ENCODE data around the gene RUFY1.
"Not testable (repeated sequence)": the region's sequence is repeated elsewhere in the genome, so short reads cannot be mapped to it uniquely, and the experiment has no call there.

Gene RUFY1

GRCh38 chr5:179543275-179543674 lies 7.1 kb upstream of the RUFY1 start:
- not testable (repeated sequence) for H4K5ac ChIP-seq (ENCODE audit: low read length); H2BK15ac ChIP-seq (replicated peaks; ENCODE audit: low read depth); H3K18ac ChIP-seq (ENCODE audit: low read length); H2AK5ac ChIP-seq (ENCODE audit: low read length); H2BK120ac ChIP-seq (ENCODE audit: low read depth, low read length); H3K79me1 ChIP-seq (ENCODE audit: low read length); DNase-seq; H2BK5ac ChIP-seq (ENCODE audit: low read length); H3K4me3 ChIP-seq (ENCODE audit: low read length); H3K27me3 ChIP-seq (ENCODE audit: insufficient read depth, low read length, poor library complexity); H3K56ac ChIP-seq (ENCODE audit: low read length); H3K79me2 ChIP-seq (ENCODE audit: control insufficient read depth, insufficient read depth, low read length); H3K27ac ChIP-seq (ENCODE audit: low read depth, low read length); H4K8ac ChIP-seq (ENCODE audit: low read depth, low read length); H3K4me2 ChIP-seq (ENCODE audit: low read length); H3K9ac ChIP-seq (ENCODE audit: low read length); H3K23ac ChIP-seq (ENCODE audit: low read length); H3K36me3 ChIP-seq (ENCODE audit: control insufficient read depth, insufficient read depth, low read length); H3K4me1 ChIP-seq (ENCODE audit: control insufficient read depth, low read depth, low read length); H3K4ac ChIP-seq (ENCODE audit: low read depth, low read length)
- WGBS (ENCODE audit: extremely low coverage, insufficient coverage, low lambda C conversion rate), result no CpG with 5 or more reads among the region's 15 CpGs

GRCh38 chr5:179553006-179553405 lies 2.7 kb downstream of the RUFY1 start:
- no peak for DNase-seq
- Histone ChIP-seq H3K56ac (ENCODE audit: low read length) (peak overlapping the region; percentile 44), H3K27ac (ENCODE audit: low read depth, low read length) (no peak overlapping the region), H3K4me1 (ENCODE audit: control insufficient read depth, low read depth, low read length) (no peaks in the 10 kb centered on the region), H3K4ac (ENCODE audit: low read depth, low read length) (no peak overlapping the region), H3K9ac (ENCODE audit: low read length) (no peak overlapping the region), H2BK120ac (ENCODE audit: low read depth, low read length) (no peak overlapping the region), H2BK5ac (ENCODE audit: low read length) (no peak overlapping the region), H2BK15ac (replicated peaks; ENCODE audit: low read depth) (no peak overlapping the region), H4K8ac (ENCODE audit: low read depth, low read length) (no peak overlapping the region), H3K27me3 (ENCODE audit: insufficient read depth, low read length, poor library complexity) (no peaks in the 10 kb centered on the region), H3K4me2 (ENCODE audit: low read length) (no peak overlapping the region), H4K5ac (ENCODE audit: low read length) (no peak overlapping the region), H3K4me3 (ENCODE audit: low read length) (no peak overlapping the region), H3K23ac (ENCODE audit: low read length) (no peak overlapping the region), H2AK5ac (ENCODE audit: low read length) (no peak overlapping the region), H3K79me1 (ENCODE audit: low read length) (peaks cover 8% of the 10 kb centered on the region), H3K36me3 (ENCODE audit: control insufficient read depth, insufficient read depth, low read length) (no peaks in the 10 kb centered on the region), H3K79me2 (ENCODE audit: control insufficient read depth, insufficient read depth, low read length) (peaks cover 30% of the 10 kb centered on the region), H3K18ac (ENCODE audit: low read length) (no peak overlapping the region)
- WGBS (ENCODE audit: extremely low coverage, insufficient coverage, low lambda C conversion rate), result no CpG with 5 or more reads among the region's 4 CpGs

DNA sequence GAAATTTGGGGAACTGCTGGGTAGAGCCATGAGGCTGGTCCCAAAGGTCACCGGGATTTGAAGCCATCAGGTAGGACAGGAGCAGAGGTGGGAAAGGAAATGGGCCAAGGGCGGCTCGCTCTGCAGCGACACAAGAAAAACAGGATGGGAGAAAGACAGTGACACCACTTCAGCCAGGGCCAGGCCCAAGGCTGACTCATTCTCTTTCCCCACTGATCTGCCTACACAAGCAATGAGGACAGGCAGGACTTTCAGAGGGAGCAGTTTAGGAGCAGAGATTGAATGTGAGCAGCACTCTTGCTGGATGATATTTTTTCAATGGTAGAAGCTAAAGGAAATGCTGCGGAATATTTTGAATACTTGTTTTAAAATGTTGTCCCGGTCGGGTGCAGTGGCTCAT lies 3.5 kb downstream of the RUFY1 start:
- H3K79me2 ChIP-seq (ENCODE audit: control insufficient read depth, insufficient read depth, low read length), result peaks cover 30% of the 10 kb centered on the region
- DNase-seq, result peak; percentile 76
- no peaks in the 10 kb centered on the region for H3K27me3 ChIP-seq (ENCODE audit: insufficient read depth, low read length, poor library complexity)
- H3K4me3 ChIP-seq (ENCODE audit: low read length), result no peak overlapping the region
- no peak overlapping the region for H3K4me2 ChIP-seq (ENCODE audit: low read length)
- H3K4me1 ChIP-seq (ENCODE audit: control insufficient read depth, low read depth, low read length), result no peaks in the 10 kb centered on the region
- H3K56ac ChIP-seq (ENCODE audit: low read length), result peak overlapping the region; percentile 49
- H4K5ac ChIP-seq (ENCODE audit: low read length), result no peak overlapping the region
- no peak overlapping the region for H2AK5ac ChIP-seq (ENCODE audit: low read length)
- H3K4ac ChIP-seq (ENCODE audit: low read depth, low read length), result no peak overlapping the region
- peaks cover 8% of the 10 kb centered on the region for H3K79me1 ChIP-seq (ENCODE audit: low read length)
- no peak overlapping the region for H3K27ac ChIP-seq (ENCODE audit: low read depth, low read length)
- no peak overlapping the region for H3K18ac ChIP-seq (ENCODE audit: low read length)
- WGBS (ENCODE audit: extremely low coverage, insufficient coverage, low lambda C conversion rate), result no CpG with 5 or more reads among the region's 7 CpGs
- no peak overlapping the region for H3K9ac ChIP-seq (ENCODE audit: low read length)
- no peak overlapping the region for H2BK5ac ChIP-seq (ENCODE audit: low read length)
- H4K8ac ChIP-seq (ENCODE audit: low read depth, low read length), result no peak overlapping the region
- H3K23ac ChIP-seq (ENCODE audit: low read length), result no peak overlapping the region
- H3K36me3 ChIP-seq (ENCODE audit: control insufficient read depth, insufficient read depth, low read length), result no peaks in the 10 kb centered on the region
- H2BK120ac ChIP-seq (ENCODE audit: low read depth, low read length), result no peak overlapping the region
- H2BK15ac ChIP-seq (replicated peaks; ENCODE audit: low read depth), result no peak overlapping the region

DNA sequence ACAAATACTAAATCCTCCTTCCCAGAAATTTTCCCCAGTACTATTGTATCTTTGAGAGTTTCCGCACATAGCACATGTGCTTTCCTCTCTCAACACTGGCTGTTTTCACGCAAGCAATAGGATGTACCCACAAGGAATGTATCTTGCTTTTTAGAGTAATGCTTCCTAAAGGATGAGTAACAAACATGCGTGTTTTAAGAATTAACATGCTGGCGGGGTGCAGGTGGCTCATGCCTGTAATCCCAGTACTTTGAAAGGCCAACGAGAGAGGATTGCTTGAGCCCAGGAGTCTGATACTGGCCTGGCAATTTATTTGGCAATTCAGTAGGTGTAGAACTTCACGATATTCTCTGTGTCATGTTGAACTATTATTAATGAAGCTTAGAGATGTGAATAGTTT lies 4.6 kb downstream of the RUFY1 start:
- DNase-seq, result peak; percentile 9
- H2AK5ac ChIP-seq (ENCODE audit: low read length), result no peak overlapping the region
- no peak overlapping the region for H3K4me3 ChIP-seq (ENCODE audit: low read length)
- no CpG with 5 or more reads among the region's 6 CpGs for WGBS (ENCODE audit: extremely low coverage, insufficient coverage, low lambda C conversion rate)
- H3K4me2 ChIP-seq (ENCODE audit: low read length), result no peak overlapping the region
- no peak overlapping the region for H4K8ac ChIP-seq (ENCODE audit: low read depth, low read length)
- H3K36me3 ChIP-seq (ENCODE audit: control insufficient read depth, insufficient read depth, low read length), result no peaks in the 10 kb centered on the region
- H3K4ac ChIP-seq (ENCODE audit: low read depth, low read length), result no peak overlapping the region
- no peak overlapping the region for H2BK15ac ChIP-seq (replicated peaks; ENCODE audit: low read depth)
- no peak overlapping the region for H3K18ac ChIP-seq (ENCODE audit: low read length)
- no peak overlapping the region for H3K23ac ChIP-seq (ENCODE audit: low read length)
- H3K27me3 ChIP-seq (ENCODE audit: insufficient read depth, low read length, poor library complexity), result no peaks in the 10 kb centered on the region
- no peak overlapping the region for H2BK5ac ChIP-seq (ENCODE audit: low read length)
- H3K4me1 ChIP-seq (ENCODE audit: control insufficient read depth, low read depth, low read length), result no peaks in the 10 kb centered on the region
- no peak overlapping the region for H3K56ac ChIP-seq (ENCODE audit: low read length)
- peaks cover 11% of the 10 kb centered on the region for H3K79me1 ChIP-seq (ENCODE audit: low read length)
- no peak overlapping the region for H3K27ac ChIP-seq (ENCODE audit: low read depth, low read length)
- H4K5ac ChIP-seq (ENCODE audit: low read length), result no peak overlapping the region
- no peak overlapping the region for H2BK120ac ChIP-seq (ENCODE audit: low read depth, low read length)
- peaks cover 32% of the 10 kb centered on the region for H3K79me2 ChIP-seq (ENCODE audit: control insufficient read depth, insufficient read depth, low read length)
- H3K9ac ChIP-seq (ENCODE audit: low read length), result no peak overlapping the region

DNA sequence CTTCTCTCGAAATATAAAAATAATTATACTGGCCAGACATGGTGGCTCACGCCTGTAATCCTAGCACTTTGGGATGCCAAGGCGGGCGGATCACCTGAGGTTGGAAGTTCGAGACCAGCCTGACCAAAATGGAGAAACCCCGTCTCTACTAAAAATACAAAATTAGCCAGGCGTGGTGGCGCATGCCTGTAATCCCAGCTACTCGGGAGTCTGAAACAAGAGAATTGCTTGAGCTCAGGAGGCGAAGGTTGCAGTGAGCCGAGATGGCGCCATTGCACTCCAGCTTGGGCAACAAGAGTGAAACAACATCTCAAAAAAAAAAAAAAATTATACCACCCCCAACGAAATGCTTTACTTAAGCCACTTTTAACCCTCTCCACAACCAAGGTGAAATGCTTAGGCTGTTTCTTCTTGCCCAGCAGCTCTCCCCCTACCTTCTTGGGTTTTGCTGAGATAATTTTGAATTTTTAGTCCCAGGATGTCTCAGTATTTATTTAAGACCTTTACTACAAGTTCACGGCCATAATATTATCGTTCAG lies 8.0 kb downstream of the RUFY1 start:
- H2BK120ac ChIP-seq (ENCODE audit: low read depth, low read length); H3K4ac ChIP-seq (ENCODE audit: low read depth, low read length); H3K4me3 ChIP-seq (ENCODE audit: low read length); H3K23ac ChIP-seq (ENCODE audit: low read length); H3K27ac ChIP-seq (ENCODE audit: low read depth, low read length); H3K4me2 ChIP-seq (ENCODE audit: low read length); H2AK5ac ChIP-seq (ENCODE audit: low read length); H4K5ac ChIP-seq (ENCODE audit: low read length); H3K27me3 ChIP-seq (ENCODE audit: insufficient read depth, low read length, poor library complexity); H2BK15ac ChIP-seq (replicated peaks; ENCODE audit: low read depth); H3K4me1 ChIP-seq (ENCODE audit: control insufficient read depth, low read depth, low read length); H3K9ac ChIP-seq (ENCODE audit: low read length); H3K18ac ChIP-seq (ENCODE audit: low read length); H3K36me3 ChIP-seq (ENCODE audit: control insufficient read depth, insufficient read depth, low read length); H2BK5ac ChIP-seq (ENCODE audit: low read length); H4K8ac ChIP-seq (ENCODE audit: low read depth, low read length): not testable (repeated sequence)
- H3K79me2 ChIP-seq (ENCODE audit: control insufficient read depth, insufficient read depth, low read length), result peaks cover 17% of the 10 kb centered on the region
- peak overlapping the region; percentile 52 for H3K56ac ChIP-seq (ENCODE audit: low read length)
- 100% methylated on average over 1 of the region's 15 CpGs for WGBS (ENCODE audit: extremely low coverage, insufficient coverage, low lambda C conversion rate)
- H3K79me1 ChIP-seq (ENCODE audit: low read length), result peaks cover 11% of the 10 kb centered on the region
- peak; percentile 25 for DNase-seq

- H2BK5ac ChIP-seq (ENCODE audit: low read length), result peak overlapping the region; percentile 47
- H3K27ac ChIP-seq (ENCODE audit: low read depth, low read length), result peak overlapping the region; percentile 93
- H3K9ac ChIP-seq (ENCODE audit: low read length), result peak overlapping the region; percentile 87
- H3K4ac ChIP-seq (ENCODE audit: low read depth, low read length), result no peak overlapping the region
- DNase-seq, result peak; percentile 74
- no peak overlapping the region for H4K8ac ChIP-seq (ENCODE audit: low read depth, low read length)
- no peaks in the 10 kb centered on the region for H3K4me1 ChIP-seq (ENCODE audit: control insufficient read depth, low read depth, low read length)
- H3K18ac ChIP-seq (ENCODE audit: low read length), result peak overlapping the region; percentile 72
- H4K5ac ChIP-seq (ENCODE audit: low read length), result peak overlapping the region; percentile 7
- peaks cover 4% of the 10 kb centered on the region for H3K36me3 ChIP-seq (ENCODE audit: control insufficient read depth, insufficient read depth, low read length)
- H3K4me2 ChIP-seq (ENCODE audit: low read length), result peak overlapping the region; percentile 49
- peak overlapping the region; percentile 90 for H3K56ac ChIP-seq (ENCODE audit: low read length)
- no peaks in the 10 kb centered on the region for H3K27me3 ChIP-seq (ENCODE audit: insufficient read depth, low read length, poor library complexity)
- H3K23ac ChIP-seq (ENCODE audit: low read length), result no peak overlapping the region
- H2BK15ac ChIP-seq (replicated peaks; ENCODE audit: low read depth), result no peak overlapping the region
- peaks cover 9% of the 10 kb centered on the region for H3K79me1 ChIP-seq (ENCODE audit: low read length)
- peak overlapping the region; percentile 62 for H3K4me3 ChIP-seq (ENCODE audit: low read length)
- WGBS (ENCODE audit: extremely low coverage, insufficient coverage, low lambda C conversion rate), result no CpG with 5 or more reads among the region's 14 CpGs
- H2BK120ac ChIP-seq (ENCODE audit: low read depth, low read length), result no peak overlapping the region
- H3K79me2 ChIP-seq (ENCODE audit: control insufficient read depth, insufficient read depth, low read length), result peaks cover 13% of the 10 kb centered on the region
- H2AK5ac ChIP-seq (ENCODE audit: low read length), result no peak overlapping the region
Observed at GRCh38 chr5:179558932-179559283, 8.6 kb downstream of the RUFY1 start.

All from mesendoderm (in vitro differentiated cells).